HUES48 (cell line): ENCODE results near the gene BABAM2.
"Not testable (repeated sequence)": the region's sequence is repeated elsewhere in the genome, so short reads cannot be mapped to it uniquely, and the experiment has no call there.

Source experiments
- H3K27ac ChIP-seq: one replicate; pipeline ENCODE4 v1.7.0; 2013; ENCODE audit warnings: low read depth, low read length, inconsistent platforms
- H3K27me3 ChIP-seq: 2 replicates; pipeline ENCODE4 v1.6.1; 2013; ENCODE audit warnings: mild to moderate bottlenecking, low read length; ENCODE audit not compliant: control insufficient read depth, insufficient read depth
- H3K36me3 ChIP-seq: 2 replicates; pipeline ENCODE4 v1.6.1; 2013; ENCODE audit warnings: low read length; ENCODE audit not compliant: control insufficient read depth, insufficient read depth
- H3K4me1 ChIP-seq: 2 replicates; pipeline ENCODE4 v1.6.1; 2013; ENCODE audit warnings: mild to moderate bottlenecking, low read length; ENCODE audit not compliant: control insufficient read depth, insufficient read depth
- H3K4me3 ChIP-seq: 2 replicates; pipeline ENCODE4 v1.5.1; 2013; ENCODE audit warnings: mild to moderate bottlenecking, low read depth, low read length
- H3K9ac ChIP-seq: 2 replicates; pipeline ENCODE4 v1.6.1; 2013; ENCODE audit warnings: mild to moderate bottlenecking, low read depth, low read length, moderate library complexity
- H3K9me3 ChIP-seq: 2 replicates; pipeline ENCODE4 v1.6.1; 2013; ENCODE audit warnings: low read length; ENCODE audit not compliant: control insufficient read depth, insufficient read depth

BABAM2 gene

GRCh38 chr2:28093308-28093707, 202.8 kb downstream of the BABAM2 start:
- Histone ChIP-seq H3K36me3 (no peaks in the 10 kb centered on the region), H3K9me3 (no peaks in the 10 kb centered on the region), H3K9ac (no peak overlapping the region), H3K27ac (no peak overlapping the region), H3K4me3 (no peak overlapping the region), H3K4me1 (no peaks in the 10 kb centered on the region), H3K27me3 (no peaks in the 10 kb centered on the region)

DNA sequence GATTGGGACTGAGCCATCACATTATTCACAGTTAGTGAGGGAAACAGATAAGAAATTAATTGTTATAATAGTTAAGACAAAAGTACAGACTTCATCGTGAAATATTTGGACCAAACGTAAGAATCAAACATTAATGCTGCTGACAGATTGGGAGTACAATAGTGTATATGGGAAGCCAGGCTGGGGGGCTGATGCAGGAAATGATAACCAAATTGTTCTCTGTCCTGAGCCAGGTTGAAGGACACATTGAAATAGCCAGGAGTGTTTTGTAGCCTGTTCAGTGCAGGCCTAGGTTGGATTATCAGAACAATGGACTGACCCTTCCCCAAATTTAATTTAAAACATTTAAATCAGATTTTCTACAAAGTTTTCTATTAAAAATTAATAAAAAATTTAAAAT, 203.2 kb downstream of the BABAM2 start:
- Histone ChIP-seq H3K9ac (no peak overlapping the region), H3K9me3 (no peaks in the 10 kb centered on the region), H3K36me3 (no peaks in the 10 kb centered on the region), H3K4me3 (no peak overlapping the region), H3K4me1 (no peaks in the 10 kb centered on the region), H3K27me3 (no peaks in the 10 kb centered on the region), H3K27ac (no peak overlapping the region)

DNA sequence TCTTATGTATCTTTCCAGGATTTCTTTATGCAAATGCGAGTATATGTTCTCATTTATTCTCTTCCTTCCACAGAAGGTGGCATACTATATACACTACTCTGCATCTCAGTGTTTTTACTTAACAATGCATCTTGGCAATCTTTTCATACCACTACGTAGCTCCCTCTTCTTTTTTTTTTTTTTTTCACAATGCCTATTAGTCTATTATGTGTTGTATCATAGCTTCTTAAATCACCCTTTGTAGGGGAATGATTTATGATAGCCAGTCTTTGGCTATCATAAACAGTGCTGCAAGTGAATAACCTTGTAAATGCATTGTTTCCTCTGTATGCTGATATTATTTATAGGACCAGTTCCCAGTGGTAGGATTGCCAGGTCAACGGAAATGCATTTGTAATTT, 204.2 kb downstream of the BABAM2 start:
- no peak overlapping the region for H3K9ac ChIP-seq
- no peaks in the 10 kb centered on the region for H3K4me1 ChIP-seq
- H3K36me3 ChIP-seq: no peaks in the 10 kb centered on the region
- no peaks in the 10 kb centered on the region for H3K9me3 ChIP-seq
- H3K4me3 ChIP-seq: no peak overlapping the region
- H3K27ac ChIP-seq: no peak overlapping the region
- no peaks in the 10 kb centered on the region for H3K27me3 ChIP-seq

DNA sequence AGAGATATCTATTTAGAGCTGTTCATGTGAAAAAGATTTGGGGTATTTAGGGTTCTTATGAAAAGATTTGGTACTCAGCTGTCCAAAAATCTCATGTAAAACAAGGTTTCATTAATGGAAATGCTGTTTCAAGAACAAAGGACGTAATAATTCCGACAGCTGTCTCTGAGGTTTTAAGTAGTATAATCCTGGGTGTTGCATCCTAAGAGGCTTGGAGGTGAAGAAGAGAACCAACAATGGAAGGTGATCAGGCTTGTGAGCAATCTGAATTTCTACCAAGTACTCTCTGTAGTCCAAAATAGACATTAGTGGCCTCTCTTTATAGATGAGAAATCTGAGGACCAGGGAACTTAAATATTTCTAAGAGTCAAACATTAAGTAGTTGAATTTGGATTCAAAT, 205.1 kb downstream of the BABAM2 start:
- Histone ChIP-seq H3K27ac (no peak overlapping the region), H3K9ac (no peak overlapping the region), H3K9me3 (no peaks in the 10 kb centered on the region), H3K4me1 (no peaks in the 10 kb centered on the region), H3K4me3 (no peak overlapping the region), H3K27me3 (no peaks in the 10 kb centered on the region), H3K36me3 (no peaks in the 10 kb centered on the region)

DNA sequence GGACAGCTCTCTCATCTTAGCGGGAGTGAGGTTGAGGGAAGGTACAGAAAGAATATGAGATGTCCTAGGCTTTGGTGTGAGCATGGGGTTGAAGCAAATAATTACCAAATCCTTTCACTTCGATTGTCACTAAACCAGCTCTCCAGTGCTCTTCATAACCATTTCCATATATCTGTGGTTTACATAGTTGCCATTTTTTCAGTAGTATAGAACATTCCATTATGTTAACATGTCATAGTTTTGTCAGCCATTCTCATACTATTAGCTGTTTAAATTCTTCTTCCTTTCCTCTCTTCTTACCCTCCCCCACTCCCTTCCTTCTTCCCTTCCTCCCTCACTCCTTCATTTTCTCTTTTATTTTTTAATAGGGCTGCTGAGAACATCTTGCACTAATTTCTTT, 205.9 kb downstream of the BABAM2 start:
- no peaks in the 10 kb centered on the region for H3K27me3 ChIP-seq
- no peak overlapping the region for H3K27ac ChIP-seq
- H3K4me3 ChIP-seq: no peak overlapping the region
- H3K36me3 ChIP-seq: no peaks in the 10 kb centered on the region
- H3K9me3 ChIP-seq: no peaks in the 10 kb centered on the region
- no peaks in the 10 kb centered on the region for H3K4me1 ChIP-seq
- H3K9ac ChIP-seq: no peak overlapping the region

DNA sequence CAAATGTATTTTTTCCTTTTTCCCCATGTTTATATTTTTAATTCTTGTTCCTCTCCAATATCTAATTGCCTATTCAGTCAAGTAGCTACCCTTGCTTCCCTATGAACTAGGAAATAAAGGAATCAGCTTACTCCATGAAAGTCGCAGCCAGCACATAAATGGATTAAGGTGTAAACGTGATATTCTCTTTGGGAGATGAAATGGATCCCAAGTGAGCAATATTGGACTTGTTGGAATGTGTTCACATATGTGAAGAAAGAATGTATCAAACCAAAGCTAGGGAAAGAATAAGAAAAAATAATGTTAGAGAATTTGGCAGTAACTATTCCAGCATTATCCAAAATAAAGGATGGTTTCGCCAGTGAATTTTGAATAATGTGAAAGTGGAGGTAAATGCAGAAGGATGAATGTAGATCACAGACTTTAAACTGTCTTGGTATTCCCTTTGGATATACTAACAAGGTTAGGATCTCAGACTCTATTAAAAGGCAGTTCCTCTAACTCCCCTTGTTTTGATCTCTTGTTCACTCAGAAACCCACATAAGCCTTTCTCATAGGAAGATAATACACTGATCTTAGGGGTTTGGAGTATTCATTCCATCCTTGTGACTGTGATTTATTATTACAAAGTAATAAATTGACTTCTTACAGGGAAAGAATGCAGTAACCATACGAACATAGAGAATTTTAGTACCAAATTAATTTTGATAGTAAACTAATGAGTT, 208.1 kb downstream of the BABAM2 start:
- Histone ChIP-seq H3K27me3 (no peaks in the 10 kb centered on the region), H3K36me3 (no peaks in the 10 kb centered on the region), H3K4me1 (no peaks in the 10 kb centered on the region), H3K27ac (no peak overlapping the region), H3K4me3 (no peak overlapping the region), H3K9me3 (no peaks in the 10 kb centered on the region), H3K9ac (no peak overlapping the region)

DNA sequence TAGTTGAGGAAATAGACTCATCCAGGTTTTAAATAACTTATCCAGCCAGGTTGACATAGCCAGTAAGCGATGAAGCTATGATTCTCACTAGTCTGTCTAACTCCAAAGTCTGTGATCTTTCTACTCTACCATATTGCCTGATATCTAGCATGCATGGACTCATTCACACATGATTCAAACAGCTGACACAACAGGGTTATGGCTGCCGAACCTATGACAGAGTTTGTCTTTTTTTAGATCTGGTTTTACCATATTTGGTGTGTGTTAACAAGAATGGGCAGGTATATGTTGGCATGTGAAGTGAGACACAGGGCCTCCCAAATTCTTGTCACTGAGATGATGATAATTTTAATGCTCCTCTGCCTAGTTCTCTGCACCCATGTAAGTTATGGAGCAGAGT, 210.6 kb downstream of the BABAM2 start:
- Histone ChIP-seq H3K36me3 (no peaks in the 10 kb centered on the region), H3K4me1 (no peaks in the 10 kb centered on the region), H3K27ac (no peak overlapping the region), H3K27me3 (no peaks in the 10 kb centered on the region), H3K9me3 (no peaks in the 10 kb centered on the region), H3K4me3 (no peak overlapping the region), H3K9ac (no peak overlapping the region)

- Histone ChIP-seq H3K4me1 (no peaks in the 10 kb centered on the region), H3K9me3 (no peaks in the 10 kb centered on the region), H3K4me3 (no peak overlapping the region), H3K36me3 (no peaks in the 10 kb centered on the region), H3K9ac (no peak overlapping the region), H3K27me3 (no peaks in the 10 kb centered on the region), H3K27ac (no peak overlapping the region)
Measured at GRCh38 chr2:28101892-28102291, 211.4 kb downstream of the BABAM2 start.

DNA sequence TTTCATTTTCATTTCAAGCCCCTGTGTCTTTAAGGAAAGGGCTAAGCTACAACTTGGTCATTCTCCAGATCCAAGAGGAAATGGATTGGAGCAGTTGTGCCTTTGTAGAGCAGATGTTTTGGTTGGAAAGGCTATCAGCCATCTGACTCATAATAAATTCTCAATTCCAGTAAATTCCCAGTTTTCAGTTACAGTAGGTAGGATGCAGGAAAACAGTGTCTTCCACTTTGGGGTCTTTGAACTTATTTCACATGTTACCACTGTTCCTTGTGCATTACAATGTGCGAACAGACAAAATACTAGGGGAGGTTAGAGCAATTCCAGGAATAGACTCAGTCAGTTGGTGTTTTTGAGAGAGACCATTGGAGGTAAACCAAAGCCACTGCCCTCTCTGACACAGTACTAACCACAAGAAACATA, 211.9 kb downstream of the BABAM2 start:
- Histone ChIP-seq H3K9me3 (no peaks in the 10 kb centered on the region), H3K27ac (no peak overlapping the region), H3K4me3 (no peak overlapping the region), H3K4me1 (no peaks in the 10 kb centered on the region), H3K9ac (no peak overlapping the region), H3K27me3 (no peaks in the 10 kb centered on the region), H3K36me3 (no peaks in the 10 kb centered on the region)

GRCh38 chr2:28103611-28104010, 213.1 kb downstream of the BABAM2 start:
- H3K4me1 ChIP-seq: no peaks in the 10 kb centered on the region
- H3K9me3 ChIP-seq: no peaks in the 10 kb centered on the region
- H3K4me3 ChIP-seq: no peak overlapping the region
- no peak overlapping the region for H3K27ac ChIP-seq
- no peak overlapping the region for H3K9ac ChIP-seq
- H3K36me3 ChIP-seq: no peaks in the 10 kb centered on the region
- H3K27me3 ChIP-seq: no peaks in the 10 kb centered on the region

GRCh38 chr2:28108143-28108542, 217.6 kb downstream of the BABAM2 start:
- Histone ChIP-seq H3K27me3 (no peaks in the 10 kb centered on the region), H3K9ac (no peak overlapping the region), H3K4me3 (no peak overlapping the region), H3K9me3 (no peaks in the 10 kb centered on the region), H3K36me3 (no peaks in the 10 kb centered on the region), H3K27ac (no peak overlapping the region), H3K4me1 (no peaks in the 10 kb centered on the region)

DNA sequence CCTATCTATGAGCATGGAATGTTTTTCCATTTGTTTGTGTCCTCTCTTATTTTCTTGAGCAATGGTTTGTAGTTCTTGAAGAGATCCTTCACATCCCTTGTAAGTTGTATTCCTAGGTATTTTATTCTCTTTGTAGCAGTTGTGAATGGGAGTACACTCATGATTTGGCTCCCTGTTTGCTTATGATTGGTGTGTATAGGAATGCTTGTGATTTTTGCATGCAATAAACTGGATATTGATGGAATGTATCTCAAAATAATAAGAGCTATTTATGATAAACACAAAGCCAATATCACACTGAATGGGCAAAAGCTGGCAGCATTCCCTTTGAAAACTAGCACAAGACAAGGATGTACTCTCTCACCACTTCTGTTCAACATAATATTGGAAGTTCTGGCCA, 223.2 kb downstream of the BABAM2 start:
- not testable (repeated sequence) for H3K9ac ChIP-seq, H3K36me3 ChIP-seq, H3K4me1 ChIP-seq, H3K4me3 ChIP-seq, H3K27ac ChIP-seq, H3K27me3 ChIP-seq, H3K9me3 ChIP-seq
